NOMO-1 treated with dmso at 0.1 percent for 144 hours (cell line): ENCODE measurements around the gene FAF2.
"Not testable (repeated sequence)": the region's sequence is repeated elsewhere in the genome, so short reads cannot be mapped to it uniquely, and the experiment has no call there.

ENCODE experiments used
- DNase-seq: peaks from one replicate; lab custom pipeline; 2025; ENCODE audit not compliant: unreplicated experiment; lab: John Stamatoyannopoulos, UW

Gene FAF2

DNA sequence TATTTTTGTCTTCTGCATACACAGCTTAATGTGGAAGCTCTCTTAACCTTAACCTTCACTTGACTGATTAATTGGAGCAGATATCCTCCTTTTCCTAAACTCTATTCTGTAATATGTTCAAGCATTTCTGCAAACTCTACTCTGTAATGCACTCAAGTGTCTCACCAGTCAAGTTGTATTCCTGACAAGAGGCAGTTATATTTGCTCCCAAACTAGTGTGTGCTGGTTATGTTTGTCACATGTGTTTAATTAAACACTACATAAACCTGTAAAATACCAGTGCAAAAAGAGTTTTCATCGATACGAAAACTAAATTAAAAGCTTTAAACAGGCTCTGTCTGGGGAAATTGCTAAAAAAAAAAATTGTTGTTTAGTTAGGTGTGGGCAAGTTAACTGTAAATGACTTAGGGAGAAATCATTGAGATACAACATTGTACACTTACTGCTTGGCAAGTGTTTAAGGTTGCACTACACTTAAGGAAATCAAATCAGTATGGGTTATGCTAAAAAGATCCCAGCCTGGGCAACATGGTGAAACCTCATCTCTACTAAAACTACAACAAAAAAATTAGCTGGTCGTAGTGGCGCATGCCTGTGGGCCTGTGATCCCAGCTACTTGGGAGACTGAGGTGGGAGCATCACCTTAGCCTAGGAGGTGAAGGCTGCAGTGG is 6.7 kb downstream of the FAF2 start:
- no peak for DNase-seq

DNA sequence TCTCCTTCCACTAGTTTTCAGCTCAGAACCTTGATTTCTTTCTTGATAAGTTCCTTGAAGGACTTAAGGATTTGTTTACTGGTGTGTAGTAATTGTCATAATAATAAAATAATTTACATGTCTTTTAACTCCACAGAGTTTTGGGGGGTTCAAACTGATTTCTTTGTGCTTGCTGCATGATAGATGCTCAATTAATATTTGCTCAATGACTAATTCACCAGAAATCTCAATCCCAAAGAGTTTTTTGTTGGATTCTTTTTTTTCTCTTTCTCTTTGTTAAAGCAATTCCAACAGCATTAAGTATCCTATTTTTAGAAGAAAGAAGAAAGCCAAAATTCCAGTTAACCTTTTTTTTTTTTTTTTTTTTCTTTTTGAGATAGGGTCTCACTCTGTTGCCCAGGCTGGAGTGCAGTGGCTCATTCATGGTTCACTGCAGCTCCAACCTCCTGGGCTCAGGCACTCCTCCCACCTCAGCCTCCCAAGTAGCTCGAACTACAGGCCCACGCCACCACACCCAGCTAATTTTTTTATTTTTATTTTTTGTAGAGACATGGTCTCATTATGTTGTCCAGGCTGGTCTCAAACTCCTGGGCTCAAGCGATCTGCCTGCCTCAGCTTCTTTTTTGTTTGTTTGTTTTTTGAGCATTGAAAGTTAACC is 10.8 kb downstream of the FAF2 start:
- no peak for DNase-seq

DNA sequence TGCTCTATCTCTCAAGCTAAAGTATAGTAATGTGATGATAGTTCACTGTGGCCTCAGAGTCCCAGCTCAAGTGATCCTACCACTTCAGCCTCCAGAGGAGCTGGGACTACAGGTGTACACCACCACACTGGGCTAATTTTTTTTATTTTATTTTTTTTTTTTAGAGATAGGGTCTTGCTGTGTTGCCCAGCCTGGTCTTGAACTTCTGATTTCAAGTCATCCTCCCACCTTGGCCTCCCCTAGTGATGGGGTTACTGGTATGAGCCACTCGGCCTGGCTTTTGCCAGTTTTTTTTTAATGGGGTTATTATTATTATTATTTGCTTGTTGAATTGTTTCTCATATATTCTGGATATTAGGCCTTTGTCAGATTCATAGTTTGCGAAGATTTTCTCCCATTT is 13.2 kb downstream of the FAF2 start:
- no peak for DNase-seq

DNA sequence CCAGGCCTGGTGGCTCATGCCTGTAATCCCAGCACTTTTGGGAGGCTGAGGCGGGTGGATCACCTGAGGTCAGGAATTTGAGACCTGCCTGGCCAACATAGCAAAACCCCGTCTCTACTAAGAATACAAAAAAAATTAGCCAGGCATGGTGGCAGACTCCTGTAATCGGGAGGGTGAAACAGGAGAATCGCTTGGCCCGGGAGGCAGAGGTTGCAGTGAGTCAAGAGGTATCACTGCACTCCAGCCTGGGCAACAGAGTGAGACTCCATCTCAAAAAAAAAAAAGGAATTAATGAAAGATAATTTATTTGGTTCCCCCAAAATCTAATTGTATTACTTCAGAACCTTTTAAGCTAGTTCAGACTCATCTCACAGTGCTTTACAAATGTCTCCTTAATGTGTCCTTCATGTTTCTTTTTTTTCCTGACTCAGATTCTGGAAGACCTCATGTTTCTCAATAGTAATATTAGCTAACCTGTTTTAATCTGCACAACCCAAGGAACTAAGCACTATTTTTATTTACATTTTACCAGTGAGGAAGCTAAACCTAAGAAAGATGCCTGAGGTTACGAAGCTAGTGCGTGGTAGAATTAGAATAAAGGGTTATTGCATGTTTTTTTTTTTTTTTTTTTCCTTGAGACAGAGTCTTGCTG is 15.1 kb downstream of the FAF2 start:
- no peak for DNase-seq

DNA sequence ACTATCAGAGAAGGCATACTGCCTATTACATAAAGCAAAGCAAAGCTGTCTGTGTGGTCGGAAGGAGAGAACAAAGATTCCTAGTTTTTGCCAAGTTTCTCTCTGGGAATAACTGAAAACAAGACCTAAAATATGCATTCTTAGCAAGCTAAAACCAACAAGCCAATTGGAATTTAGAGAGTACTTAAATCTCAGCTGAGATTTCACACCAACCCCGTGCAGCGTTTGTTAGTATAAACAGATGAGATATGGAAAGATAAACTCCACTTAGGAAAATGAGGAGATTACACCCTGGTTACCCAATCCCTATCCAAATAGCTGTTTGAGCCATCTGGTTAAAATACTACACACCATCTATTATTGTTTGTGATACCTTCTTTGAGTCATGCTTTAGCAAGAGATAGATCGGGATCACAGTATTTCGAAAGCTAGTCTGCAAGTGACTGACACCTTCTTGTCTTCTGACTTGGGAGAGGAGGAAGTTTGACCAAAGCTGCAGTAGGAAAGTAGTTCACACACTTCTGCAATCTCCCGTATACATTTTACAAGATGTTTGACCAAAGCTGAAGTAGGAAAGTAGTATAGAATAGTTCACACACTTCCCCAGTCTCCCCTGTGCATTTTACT is 18.2 kb downstream of the FAF2 start:
- DNase-seq: peak; percentile 34

DNA sequence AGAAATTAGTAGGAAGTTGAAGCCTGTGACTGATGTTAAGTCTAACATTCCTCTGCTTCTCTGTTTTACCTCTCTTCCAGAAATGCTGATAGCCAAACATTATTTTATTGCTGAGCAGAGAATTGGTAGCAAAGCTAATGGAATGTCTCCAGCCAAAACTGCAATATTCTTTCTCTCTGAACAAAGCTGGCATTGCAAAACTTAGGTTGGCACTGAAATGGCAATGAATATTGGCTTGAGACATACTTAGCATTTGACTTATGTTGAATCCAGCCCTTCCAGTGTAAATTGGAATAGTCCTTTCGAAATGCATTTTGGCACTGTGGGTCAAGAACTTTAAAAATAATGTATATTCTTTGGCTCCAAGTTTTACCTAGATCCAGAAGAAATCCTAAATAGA is 21.1 kb downstream of the FAF2 start:
- DNase-seq: no peak

DNA sequence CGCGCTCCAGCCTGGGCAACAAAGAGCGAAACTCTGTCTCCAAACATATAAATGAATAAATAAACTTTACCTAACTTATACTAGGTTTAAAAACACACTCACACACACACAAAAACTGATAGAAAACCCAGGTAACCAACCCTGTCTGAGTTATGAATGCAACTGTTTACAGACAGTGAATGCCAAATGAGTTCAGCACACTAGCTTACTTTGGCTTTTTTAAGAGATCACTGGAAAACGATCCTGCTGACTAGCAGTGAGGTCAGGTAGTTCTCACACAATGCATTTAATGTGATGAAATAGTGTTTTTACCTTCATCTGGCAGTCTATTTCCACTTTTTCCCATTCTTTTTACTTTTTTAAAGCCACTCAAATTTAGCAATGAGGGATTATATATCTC is 22.4 kb downstream of the FAF2 start:
- no peak for DNase-seq

DNA sequence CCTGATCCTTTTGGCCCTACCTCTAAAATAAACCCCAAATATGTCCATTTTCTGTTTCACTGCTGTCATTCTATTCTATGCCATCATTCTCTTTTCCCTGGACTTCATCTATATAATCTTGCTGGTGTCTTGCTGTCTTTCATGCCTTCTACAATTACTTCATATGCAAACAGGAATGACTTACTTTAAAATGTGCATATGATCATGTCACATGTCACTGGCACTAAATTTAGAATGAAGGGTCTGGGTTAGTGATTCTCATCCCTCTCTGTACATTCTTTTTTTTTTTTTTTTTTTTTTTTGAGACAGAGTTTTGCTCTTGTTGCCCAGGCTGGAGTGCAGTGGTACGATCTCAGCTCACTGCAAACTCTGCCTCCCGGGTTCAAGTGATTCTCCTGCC is 22.9 kb downstream of the FAF2 start:
- DNase-seq: no peak

DNA sequence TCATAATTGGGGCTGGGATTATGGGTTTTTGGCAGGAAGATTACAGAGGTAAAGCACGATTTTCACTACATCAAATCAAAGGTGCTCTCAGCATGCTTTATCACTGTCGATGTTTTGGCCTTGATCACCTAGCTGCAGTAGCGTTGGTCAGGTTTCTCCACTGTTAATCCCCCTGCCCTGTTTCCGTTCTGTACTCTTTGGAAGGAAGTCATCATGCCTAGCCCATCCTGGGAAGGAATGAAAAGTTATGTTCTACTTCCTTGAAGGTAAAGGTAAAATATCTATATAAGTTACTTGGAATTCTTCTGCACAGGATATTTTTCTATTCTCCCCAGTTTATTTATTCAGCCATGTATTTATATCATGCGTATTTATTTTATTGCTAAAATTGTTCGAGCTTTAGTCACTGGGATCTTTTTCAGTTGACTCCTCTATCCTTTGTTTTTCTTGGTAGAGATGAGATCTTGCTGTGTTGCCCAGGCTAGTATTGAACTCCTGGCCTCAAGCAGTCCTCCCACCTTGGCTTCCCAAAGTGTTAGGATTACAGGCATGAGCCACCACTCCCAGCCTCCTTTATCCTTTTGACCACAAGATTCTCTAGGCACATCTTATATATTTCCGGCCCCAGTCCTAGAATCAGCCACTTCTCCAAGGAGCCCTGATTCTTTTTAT is 25.3 kb downstream of the FAF2 start:
- DNase-seq: no peak

DNA sequence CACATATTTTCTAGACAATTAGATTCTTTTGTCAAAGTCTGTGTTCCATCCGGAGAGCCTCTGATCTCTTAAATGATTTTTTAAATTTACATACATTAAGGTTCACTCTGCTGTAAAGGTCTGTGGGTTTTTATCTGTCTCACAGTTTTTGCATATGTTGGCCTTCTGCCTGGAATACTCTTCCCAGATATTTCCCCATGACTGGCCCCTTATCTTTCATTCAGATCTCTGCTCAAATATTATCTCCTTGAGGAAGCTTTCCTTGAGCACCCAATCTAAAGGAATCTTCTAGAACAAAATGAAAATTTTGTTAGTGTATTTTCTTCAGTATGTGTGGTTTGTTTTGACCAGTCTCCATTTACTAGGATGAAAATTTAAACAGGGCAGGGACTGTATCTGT is 26.3 kb downstream of the FAF2 start:
- DNase-seq: no peak

DNA sequence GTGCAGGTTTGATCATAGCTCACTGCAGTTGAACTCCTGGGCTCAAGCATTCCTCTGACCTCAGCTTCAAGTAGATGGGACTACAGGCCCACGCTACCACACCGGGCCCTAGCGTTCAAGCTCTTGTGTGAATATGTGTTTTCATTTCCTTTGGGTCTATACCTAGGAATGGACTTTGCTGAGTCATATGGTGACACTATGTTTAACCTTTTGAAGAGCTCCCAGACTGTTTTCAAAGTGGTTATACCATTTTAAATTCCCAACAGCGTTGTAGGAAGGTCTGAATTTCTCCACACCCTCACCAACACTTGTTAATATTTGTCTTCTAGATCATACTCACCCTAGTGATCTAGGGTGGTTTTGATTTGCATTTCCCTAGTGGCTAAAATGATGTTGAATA is 33.5 kb downstream of the FAF2 start:
- DNase-seq: no peak

DNA sequence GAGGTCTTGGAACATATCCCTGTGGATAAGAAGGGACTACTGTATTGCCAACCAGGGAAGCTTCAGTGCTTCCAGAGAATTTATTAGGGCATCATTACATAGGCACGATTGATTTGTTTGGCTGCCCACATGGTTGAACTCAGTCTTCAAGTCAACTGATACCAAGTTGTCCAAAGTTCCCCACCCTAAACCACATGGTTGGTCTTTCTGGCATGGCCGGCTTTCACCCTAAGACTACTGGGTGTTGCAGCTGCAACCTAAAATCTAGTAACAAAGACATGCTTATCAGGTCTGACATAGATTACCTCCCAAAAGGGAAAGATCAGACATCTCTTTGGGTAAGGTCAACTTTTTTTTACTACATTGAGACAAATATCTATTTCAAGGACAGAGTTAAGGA is 37.0 kb downstream of the FAF2 start:
- DNase-seq: no peak

DNA sequence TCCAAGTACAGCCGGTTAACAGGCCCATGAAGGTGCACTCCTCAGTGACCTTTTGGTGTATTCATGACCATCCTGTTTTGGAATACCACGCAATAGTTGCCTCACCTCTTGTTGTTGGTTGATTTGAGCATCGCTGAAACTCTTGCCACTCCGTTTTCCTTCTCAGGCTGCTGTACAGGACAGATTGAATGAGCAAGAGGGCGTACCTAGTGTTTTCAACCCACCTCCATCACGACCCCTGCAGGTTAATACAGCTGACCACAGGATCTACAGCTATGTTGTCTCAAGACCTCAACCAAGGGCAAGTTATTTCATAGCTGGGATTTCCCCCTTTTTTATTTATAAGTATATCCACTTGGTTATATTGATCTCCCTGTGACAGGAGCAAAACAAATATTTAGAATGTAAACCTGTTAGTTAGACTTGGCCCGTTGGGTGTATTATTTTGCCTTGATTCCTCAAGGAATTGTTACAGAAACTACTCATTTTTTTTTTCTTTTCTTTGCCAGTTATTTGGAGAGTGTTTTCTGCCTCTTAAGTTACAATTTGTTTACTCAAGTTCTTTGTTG is 38.1 kb downstream of the FAF2 start:
- DNase-seq: no peak

DNA sequence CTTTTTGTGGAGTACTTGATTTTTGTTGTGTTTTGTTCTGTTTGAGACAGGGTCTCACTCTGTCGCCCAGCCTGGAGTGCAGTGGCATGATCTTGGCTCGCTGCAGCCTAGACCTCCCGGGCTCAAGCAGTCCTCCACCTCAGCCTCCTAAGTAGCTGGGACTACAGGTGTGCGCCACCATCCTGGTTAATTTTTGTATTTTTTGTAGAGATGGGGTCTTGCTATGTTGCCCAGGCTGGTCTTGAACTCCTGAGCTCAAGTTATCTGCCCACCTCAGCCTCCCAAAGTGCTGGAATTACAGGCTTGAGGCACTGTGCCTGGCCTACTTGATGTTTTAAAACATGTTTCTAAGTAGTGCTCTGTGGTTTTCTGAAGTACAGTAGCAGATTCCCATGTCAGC is 39.0 kb downstream of the FAF2 start:
- DNase-seq: not testable (repeated sequence)

DNA sequence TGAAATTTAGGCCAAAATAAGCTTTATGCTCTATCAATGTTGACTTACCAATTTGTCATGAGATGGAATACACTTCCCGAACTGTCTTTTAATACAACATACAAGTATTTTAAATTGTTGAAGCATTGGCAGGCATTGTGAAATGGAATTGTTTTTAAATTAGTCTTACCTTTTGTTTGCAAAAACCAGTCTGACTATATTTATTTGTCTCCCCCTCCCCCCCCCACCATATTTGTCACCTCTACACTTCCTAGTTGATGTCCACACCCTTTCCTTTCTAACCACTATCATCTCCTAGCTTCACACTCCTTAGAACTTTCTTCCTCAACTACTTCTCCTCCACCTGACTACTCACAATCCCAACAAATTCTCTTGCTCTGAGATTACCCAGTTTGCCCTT is 40.9 kb downstream of the FAF2 start:
- no peak for DNase-seq

DNA sequence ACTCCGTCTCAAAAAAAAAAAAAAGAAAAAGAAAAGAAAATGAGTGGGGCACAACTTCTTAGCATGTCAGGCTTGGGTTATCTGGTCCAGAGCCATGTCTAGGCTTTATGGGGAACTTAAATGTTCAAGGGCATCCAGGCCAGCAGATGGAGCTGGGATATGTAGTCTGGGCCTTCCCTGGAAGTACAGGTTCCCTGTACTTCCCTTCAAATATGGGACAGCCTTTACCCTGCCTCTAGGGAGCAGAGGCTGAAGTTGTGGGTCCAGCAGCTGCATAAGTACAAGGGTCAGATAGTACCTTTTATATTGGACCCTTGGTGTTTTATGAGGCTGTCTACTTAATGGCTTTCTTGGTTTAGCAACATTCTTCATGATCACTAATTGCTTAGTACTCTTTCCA is 42.1 kb downstream of the FAF2 start:
- DNase-seq: no peak

DNA sequence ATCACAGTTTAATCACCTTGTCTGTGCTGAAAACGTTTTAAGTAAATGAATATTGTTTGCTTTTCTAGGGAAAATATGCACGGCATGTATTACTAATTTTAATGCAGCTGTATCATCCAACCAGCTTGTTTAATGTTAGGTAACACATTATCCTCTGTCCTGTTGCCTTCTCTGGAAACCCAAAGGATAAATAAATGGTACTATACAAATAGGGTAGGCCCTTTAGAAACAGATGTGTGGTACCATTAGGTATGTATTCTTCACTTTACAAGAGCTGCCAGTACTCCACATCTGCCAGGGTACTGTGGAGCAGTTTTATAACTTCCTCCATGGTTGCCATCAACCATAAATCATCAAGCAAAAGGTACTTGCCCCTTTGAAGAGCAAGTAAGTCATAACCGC is 42.9 kb downstream of the FAF2 start:
- DNase-seq: peak; percentile 19

DNA sequence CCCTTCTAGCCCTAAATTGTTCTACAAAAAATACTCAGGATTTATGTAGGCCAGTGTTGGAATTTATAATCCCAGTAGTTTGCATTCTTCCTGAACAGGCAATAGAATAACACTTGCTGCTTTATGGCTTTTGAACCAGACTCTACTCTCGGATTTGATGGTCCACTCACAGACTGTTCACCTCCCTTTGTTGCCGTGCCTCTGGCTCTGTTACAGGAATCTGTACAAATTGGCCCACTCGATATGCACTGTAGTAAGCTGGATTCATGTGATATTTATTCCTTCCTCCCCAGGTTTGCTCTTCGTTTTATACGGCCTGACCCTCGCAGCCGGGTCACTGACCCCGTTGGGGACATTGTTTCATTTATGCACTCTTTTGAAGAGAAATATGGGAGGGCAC is 43.7 kb downstream of the FAF2 start:
- no peak for DNase-seq

DNA sequence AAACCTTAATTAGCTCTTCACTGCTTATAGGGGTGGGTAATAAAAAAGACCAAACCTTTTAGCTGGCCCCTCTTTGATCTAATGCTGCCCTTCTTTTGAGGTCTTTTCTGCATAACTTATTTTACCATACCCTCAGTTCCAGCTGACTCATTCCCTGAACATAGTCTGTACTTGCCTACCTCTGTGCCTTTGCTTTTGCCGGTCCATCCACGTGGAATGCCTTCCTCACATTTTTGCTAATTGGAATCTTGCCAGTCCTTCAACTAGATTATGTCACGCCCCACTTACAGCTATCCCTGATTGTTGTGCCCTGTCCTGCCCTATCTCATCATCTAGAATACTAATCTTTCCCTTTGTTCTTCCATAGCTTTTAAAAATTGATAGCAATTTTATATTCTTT is 44.2 kb downstream of the FAF2 start:
- DNase-seq: no peak

DNA sequence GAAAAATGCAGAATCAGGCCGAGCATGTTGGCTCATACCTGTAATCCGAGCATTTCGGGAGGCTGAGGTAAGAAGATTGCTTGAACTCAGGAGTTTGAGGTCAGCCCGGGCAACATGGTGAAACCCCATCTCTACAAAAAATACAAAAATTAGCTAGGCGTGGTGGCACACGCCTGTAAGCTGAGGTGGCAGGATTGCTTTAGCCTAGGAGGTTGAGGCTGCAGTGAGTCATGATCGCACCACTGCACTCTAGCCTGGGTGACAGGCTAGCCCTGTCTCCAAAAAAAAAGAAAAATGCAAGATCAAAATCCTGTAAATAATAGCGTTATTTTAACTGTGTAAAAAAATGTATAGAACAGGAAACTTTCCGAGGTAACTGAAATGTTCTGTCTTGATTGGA is 49.7 kb downstream of the FAF2 start:
- no peak for DNase-seq

DNA sequence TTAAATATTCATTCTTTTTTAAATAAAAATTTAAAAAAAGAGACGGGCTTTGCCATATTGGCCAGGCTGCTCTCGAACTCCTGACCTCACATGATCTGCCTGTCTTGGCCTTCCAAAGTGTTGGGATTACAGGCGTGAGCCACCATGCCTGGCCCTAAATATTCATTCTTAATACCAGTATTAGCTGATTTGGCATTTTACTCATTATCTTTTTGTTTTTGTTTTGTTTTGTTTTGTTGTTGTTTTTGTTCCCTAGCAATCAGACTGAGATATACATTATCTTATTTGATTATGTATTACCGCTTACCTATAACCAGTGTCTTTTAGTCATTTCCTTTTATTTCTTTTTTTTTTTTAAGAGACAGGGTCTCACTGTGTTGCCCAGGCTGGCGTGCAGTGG is 51.1 kb downstream of the FAF2 start:
- DNase-seq: no peak
